Activated CD8-positive, alpha-beta memory T cell treated with anti-CD3 and anti-CD28 coated beads, Interleukin-2, amount 10 ng/mL, durations not matched to agents 7 days and 5 days (primary cell): ENCODE results near the gene TBC1D25. TPM values are rescaled to one million over a fixed set of nuclear protein-coding genes. Genes with fewer than 3 reads are reported as not detected.

Experiments used
- ATAC-seq: fragments of 150-1000 bp; cut with Tn5 transposase; one replicate; pipeline ENCODE4 v1.10.0; 2021; ENCODE audit warnings: moderate library complexity
- CTCF ChIA-PET: fragments of 350-600 bp; sonication (Branson Sonifier 250); formaldehyde crosslinking; loops from one replicate; lab custom pipeline; 2021; ENCODE audit warnings: antibody characterized with exemption; lab: Charles Lee
- DNase-seq: peaks from one replicate; pipeline ENCODE4 v3.0.0-alpha.2; 2020
- H3K27ac Mint-ChIP-seq: one replicate; pipeline ENCODE4 v1.8.0; 2021; ENCODE audit warnings: mild to moderate bottlenecking, mixed read lengths
- H3K27me3 Mint-ChIP-seq: one replicate; pipeline ENCODE4 v1.8.0; 2021; ENCODE audit warnings: mixed read lengths
- H3K36me3 Mint-ChIP-seq: one replicate; pipeline ENCODE4 v1.8.0; 2021; ENCODE audit warnings: mild to moderate bottlenecking, mixed read lengths
- H3K4me1 Mint-ChIP-seq: one replicate; pipeline ENCODE4 v1.8.0; 2021; ENCODE audit warnings: mixed read lengths
- H3K4me3 Mint-ChIP-seq: one replicate; pipeline ENCODE4 v1.8.0; 2021; ENCODE audit warnings: mild to moderate bottlenecking, moderate library complexity, mixed read lengths
- H3K9me3 Mint-ChIP-seq: one replicate; pipeline ENCODE4 v1.8.0; 2022; ENCODE audit warnings: low read depth, mixed read lengths
- total RNA-seq, 2 experiments: library from RNA; stranded (reverse); gene quantifications; one replicate each; pipeline ENCODE4 v1.2.3, GENCODE V29; 2021

The TBC1D25 gene
- total RNA-seq, 2 experiments from 2014 or later, result 23.2 to 26.3 TPM

DNA sequence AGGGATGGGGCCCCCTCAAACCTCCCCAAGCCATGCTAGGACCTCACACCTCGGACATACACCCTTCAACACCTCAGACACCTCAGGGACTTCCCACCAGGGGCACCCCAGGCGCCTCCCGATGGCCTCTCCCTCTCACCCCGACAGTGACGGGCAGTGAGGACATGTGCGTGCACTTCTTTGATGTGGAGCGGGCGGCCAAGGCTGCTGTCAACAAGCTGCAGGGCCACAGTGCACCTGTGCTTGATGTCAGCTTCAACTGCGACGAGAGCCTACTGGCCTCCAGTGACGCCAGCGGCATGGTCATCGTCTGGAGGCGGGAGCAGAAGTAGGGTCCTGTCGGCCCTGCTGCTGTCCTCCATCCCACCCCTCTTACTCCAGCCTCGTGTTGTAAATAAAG is 65.2 kb downstream of the TBC1D25 start:
- Mint-ChIP-seq H3K36me3 (peaks cover 2% of the 10 kb centered on the region), H3K9me3 (no peaks in the 10 kb centered on the region), H3K4me1 (no peaks in the 10 kb centered on the region), H3K27ac (no peak overlapping the region), H3K27me3 (no peaks in the 10 kb centered on the region), H3K4me3 (no peak overlapping the region)
- CTCF ChIA-PET, result no interaction called here
- ATAC-seq (no peak), DNase-seq (no peak)

DNA sequence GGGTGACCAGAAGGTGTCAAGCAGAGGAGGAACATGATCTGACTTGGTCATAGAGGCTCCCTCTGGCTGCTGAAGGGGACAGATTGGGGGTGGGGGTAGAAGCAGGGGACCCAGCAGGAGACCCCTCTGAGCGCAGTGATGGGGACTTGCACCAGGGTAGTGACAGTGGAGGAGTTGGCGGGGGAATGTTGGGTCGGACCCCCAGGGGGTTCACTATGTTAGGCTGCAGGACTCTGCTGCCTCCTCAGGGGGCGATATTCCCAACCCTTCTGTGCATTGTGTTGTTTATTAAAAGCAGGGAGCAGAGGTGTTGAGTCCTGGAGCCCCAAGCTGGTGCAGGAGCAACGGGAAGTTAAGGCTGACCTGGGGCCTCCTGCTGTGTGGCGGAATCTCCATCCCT is 66.6 kb downstream of the TBC1D25 start:
- ATAC-seq (no peak), DNase-seq (no peak)
- H3K4me3 Mint-ChIP-seq, result no peak overlapping the region
- H3K4me1 Mint-ChIP-seq, result no peaks in the 10 kb centered on the region
- no peaks in the 10 kb centered on the region for H3K27me3 Mint-ChIP-seq
- H3K27ac Mint-ChIP-seq, result no peak overlapping the region
- CTCF ChIA-PET, result no interaction called here
- peaks cover 2% of the 10 kb centered on the region for H3K36me3 Mint-ChIP-seq
- no peaks in the 10 kb centered on the region for H3K9me3 Mint-ChIP-seq

- Mint-ChIP-seq H3K9me3 (no peaks in the 10 kb centered on the region), H3K4me3 (no peak overlapping the region), H3K36me3 (no peaks in the 10 kb centered on the region), H3K27ac (no peak overlapping the region), H3K27me3 (peaks cover 7% of the 10 kb centered on the region), H3K4me1 (no peaks in the 10 kb centered on the region)
- ATAC-seq (no peak), DNase-seq (no peak)
- CTCF ChIA-PET, result no interaction called here
Observed at GRCh38 chrX:48611703-48612102, 72.2 kb downstream of the TBC1D25 start.

Other genes starting within 250 kb of the TBC1D25 start
- gene SSX3, start 183.0 kb upstream of the TBC1D25 start, total RNA-seq, result not detected
- gene SSX4, start 156.2 kb upstream of the TBC1D25 start, total RNA-seq, result not detected
- gene SSX4B, start 127.8 kb upstream of the TBC1D25 start, total RNA-seq, result not detected
- 100 to 1,000 TPM in 1 of 2 experiments, 10 to 100 TPM in 1; 93.9 to 123 TPM for gene SLC38A5, start 69.5 kb upstream of the TBC1D25 start, total RNA-seq
- gene FTSJ1, start 63.5 kb upstream of the TBC1D25 start, total RNA-seq, result 10 to 100 TPM; 72.7 to 75.4 TPM
- gene PORCN, start 30.7 kb upstream of the TBC1D25 start, total RNA-seq, result 10 to 100 TPM; 22.4 to 25.7 TPM
- gene EBP, start 17.9 kb upstream of the TBC1D25 start, total RNA-seq, result 100 to 1,000 TPM; 359 to 395 TPM
- gene RBM3, start 34.8 kb downstream of the TBC1D25 start, total RNA-seq, result 100 to 1,000 TPM; 149 to 183 TPM
- gene WDR13, start 57.8 kb downstream of the TBC1D25 start, total RNA-seq, result 10 to 100 TPM; 32.6 to 42.9 TPM
- 100 to 1,000 TPM; 138 to 161 TPM for gene WAS, start 144.1 kb downstream of the TBC1D25 start, total RNA-seq
- 10 to 100 TPM; 40.1 to 41.4 TPM for gene SUV39H1, start 157.0 kb downstream of the TBC1D25 start, total RNA-seq
- not detected for gene GLOD5, start 222.0 kb downstream of the TBC1D25 start, total RNA-seq
- gene GATA1, start 246.9 kb downstream of the TBC1D25 start, total RNA-seq, result not detected